Measurements from ENCODE around the gene EIF4G3.
"Not testable (repeated sequence)": the region's sequence is repeated elsewhere in the genome, so short reads cannot be mapped to it uniquely, and the experiment has no call there.

Gene EIF4G3

GRCh38 chr1:21176586-21177555, at the start of gene EIF4G3:
EIF4G3 (minus strand) TSS chr1:21176897; CDS start chr1:21002742, 174,155 bp downstream.
- peak; percentile 97 for DNase-seq (ENCODE audit: low read depth)

GRCh38 chr1:21225065-21225464, 48.4 kb upstream of the EIF4G3 start:
- no peak for DNase-seq (ENCODE audit: low read depth)

GRCh38 chr1:21220815-21221214, 44.1 kb upstream of the EIF4G3 start:
- no peak for DNase-seq (ENCODE audit: low read depth)

GRCh38 chr1:21219674-21220073, 43.0 kb upstream of the EIF4G3 start:
- DNase-seq (ENCODE audit: low read depth): no peak

- peak; percentile 6 for DNase-seq (ENCODE audit: low read depth)
Measured at GRCh38 chr1:21217812-21218596, 41.3 kb upstream of the EIF4G3 start.

GRCh38 chr1:21216835-21217811, 40.4 kb upstream of the EIF4G3 start:
- DNase-seq (ENCODE audit: low read depth): peak; percentile 26

GRCh38 chr1:21212126-21212525, 35.4 kb upstream of the EIF4G3 start:
- no peak for DNase-seq (ENCODE audit: low read depth)

- not testable (repeated sequence) for DNase-seq (ENCODE audit: low read depth)
Measured at GRCh38 chr1:21208137-21208700, 31.5 kb upstream of the EIF4G3 start.

GRCh38 chr1:21206117-21206516, 29.4 kb upstream of the EIF4G3 start:
- DNase-seq (ENCODE audit: low read depth): no peak

GRCh38 chr1:21205416-21205815, 28.7 kb upstream of the EIF4G3 start:
- no peak for DNase-seq (ENCODE audit: low read depth)

- DNase-seq (ENCODE audit: low read depth): no peak
Measured at GRCh38 chr1:21201650-21202049, 25.0 kb upstream of the EIF4G3 start.

- DNase-seq (ENCODE audit: low read depth): not testable (repeated sequence)
Measured at GRCh38 chr1:21201238-21201637, 24.5 kb upstream of the EIF4G3 start.

- DNase-seq (ENCODE audit: low read depth): no peak
Measured at GRCh38 chr1:21200767-21201166, 24.1 kb upstream of the EIF4G3 start.

- DNase-seq (ENCODE audit: low read depth): no peak
Measured at GRCh38 chr1:21198929-21199328, 22.2 kb upstream of the EIF4G3 start.

- no peak for DNase-seq (ENCODE audit: low read depth)
Measured at GRCh38 chr1:21192871-21193270, 16.2 kb upstream of the EIF4G3 start.

- no peak for DNase-seq (ENCODE audit: low read depth)
Measured at GRCh38 chr1:21192284-21192683, 15.6 kb upstream of the EIF4G3 start.

- not testable (repeated sequence) for DNase-seq (ENCODE audit: low read depth)
Measured at GRCh38 chr1:21190771-21191170, 14.1 kb upstream of the EIF4G3 start.

GRCh38 chr1:21189906-21190500, 13.3 kb upstream of the EIF4G3 start:
- no peak for DNase-seq (ENCODE audit: low read depth)

- no peak for DNase-seq (ENCODE audit: low read depth)
Measured at GRCh38 chr1:21189421-21189820, 12.7 kb upstream of the EIF4G3 start.

- no peak for DNase-seq (ENCODE audit: low read depth)
Measured at GRCh38 chr1:21188235-21188634, 11.5 kb upstream of the EIF4G3 start.

- DNase-seq (ENCODE audit: low read depth): no peak
Measured at GRCh38 chr1:21185221-21185731, 8.6 kb upstream of the EIF4G3 start.
